NB4 (cell line): ENCODE results near the gene SIAH3.

Experiments used
- CTCF ChIP-seq: IDR thresholded peaks from one replicate; pipeline ENCODE4 v1.5.1; 2012; ENCODE audit warnings: low read depth, low read length
- MAX ChIP-seq: IDR thresholded peaks from 2 replicates; pipeline ENCODE4 v1.6.1; 2011; ENCODE audit warnings: low read depth, low read length
- MYC ChIP-seq: IDR thresholded peaks from 2 replicates; pipeline ENCODE4 v1.6.1; 2011; ENCODE audit warnings: low read depth, low read length
- POLR2A ChIP-seq: IDR thresholded peaks from 2 replicates; pipeline ENCODE4 v1.6.1; 2011; ENCODE audit warnings: mild to moderate bottlenecking; ENCODE audit not compliant: insufficient read length; ENCODE audit errors: extremely low read depth

GRCh38 chr13:45879666-45880065, 28.1 kb upstream of the SIAH3 start:
- TF ChIP-seq CTCF (no peak), MAX (peak; percentile 34; the same call in 1 of the 2 replicates), POLR2A (no peak), MYC (no peak)
